ENCODE measurements around the gene OPCML.

The OPCML gene

DNA sequence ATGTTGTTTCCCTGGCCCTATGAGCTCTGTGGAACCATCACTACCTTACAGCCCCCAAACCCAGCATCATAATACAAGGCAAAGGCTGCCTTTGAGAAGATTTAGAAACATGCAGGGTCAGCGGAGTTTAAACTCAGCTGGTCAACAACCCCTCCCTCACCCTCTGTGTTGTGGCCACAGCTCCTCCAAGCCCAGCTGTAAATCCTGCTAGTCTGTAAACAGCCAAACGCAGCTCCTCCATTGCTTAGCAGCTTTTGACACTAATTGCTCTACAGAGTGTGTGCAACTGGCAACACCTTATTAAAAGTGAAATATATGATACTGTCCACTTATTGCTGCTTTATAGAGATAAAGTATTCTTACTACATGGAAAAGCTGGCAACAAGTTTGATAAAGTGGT, 29.1 kb downstream of the OPCML start:
- no peak for DNase-seq (ENCODE audit: low spot score)

DNA sequence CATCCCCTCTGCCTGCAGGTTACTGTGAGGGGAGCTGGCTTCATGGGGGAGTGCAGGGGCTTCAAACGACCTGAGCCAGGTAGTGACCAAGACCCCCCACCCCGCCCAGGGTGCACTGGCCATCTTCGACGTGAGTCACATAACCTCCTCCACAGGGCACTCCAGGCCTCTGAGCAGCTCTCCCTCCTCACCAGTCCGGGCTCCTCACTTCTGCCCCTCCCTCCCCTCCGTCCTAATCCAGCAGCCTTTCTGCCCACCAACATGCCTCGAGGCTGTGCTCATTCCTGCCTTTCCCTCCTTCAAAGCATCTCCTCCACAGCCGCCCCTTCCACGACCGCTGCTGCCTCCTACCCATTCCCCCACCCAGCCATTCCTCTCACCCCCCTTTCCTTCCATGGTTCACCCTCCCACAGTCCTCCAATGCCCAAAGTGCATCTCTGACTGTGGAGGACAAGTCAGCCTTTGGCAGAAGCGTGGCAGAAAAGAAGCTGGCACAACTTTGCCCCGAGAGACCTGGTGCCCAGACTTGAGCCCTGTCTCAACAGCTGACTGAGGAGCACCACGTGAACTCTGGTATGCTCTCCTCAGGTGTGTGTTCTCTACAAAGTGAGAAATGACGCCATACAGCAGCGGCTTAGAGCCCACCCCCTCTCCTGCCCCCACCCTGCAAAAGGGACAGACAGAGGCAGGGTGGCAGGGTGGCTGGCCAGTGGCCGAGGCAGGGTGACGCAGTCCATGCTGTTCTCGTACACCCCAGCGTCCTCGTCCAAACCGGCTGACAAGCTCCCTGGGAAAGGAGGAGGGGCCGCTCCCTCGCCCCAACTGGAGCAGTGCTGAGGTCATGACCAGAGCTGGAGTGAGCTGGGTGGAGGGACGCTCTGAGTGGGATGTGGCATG, 30.4 kb downstream of the OPCML start:
- DNase-seq (ENCODE audit: low spot score), result no peak

- no peak for DNase-seq (ENCODE audit: low spot score)
Measured at GRCh38 chr11:133500936-133501335, 31.4 kb downstream of the OPCML start.

- no peak for DNase-seq (ENCODE audit: low spot score)
Measured at GRCh38 chr11:133500435-133500834, 31.9 kb downstream of the OPCML start.

GRCh38 chr11:133498969-133499368, 33.3 kb downstream of the OPCML start:
- DNase-seq (ENCODE audit: low spot score), result no peak

DNA sequence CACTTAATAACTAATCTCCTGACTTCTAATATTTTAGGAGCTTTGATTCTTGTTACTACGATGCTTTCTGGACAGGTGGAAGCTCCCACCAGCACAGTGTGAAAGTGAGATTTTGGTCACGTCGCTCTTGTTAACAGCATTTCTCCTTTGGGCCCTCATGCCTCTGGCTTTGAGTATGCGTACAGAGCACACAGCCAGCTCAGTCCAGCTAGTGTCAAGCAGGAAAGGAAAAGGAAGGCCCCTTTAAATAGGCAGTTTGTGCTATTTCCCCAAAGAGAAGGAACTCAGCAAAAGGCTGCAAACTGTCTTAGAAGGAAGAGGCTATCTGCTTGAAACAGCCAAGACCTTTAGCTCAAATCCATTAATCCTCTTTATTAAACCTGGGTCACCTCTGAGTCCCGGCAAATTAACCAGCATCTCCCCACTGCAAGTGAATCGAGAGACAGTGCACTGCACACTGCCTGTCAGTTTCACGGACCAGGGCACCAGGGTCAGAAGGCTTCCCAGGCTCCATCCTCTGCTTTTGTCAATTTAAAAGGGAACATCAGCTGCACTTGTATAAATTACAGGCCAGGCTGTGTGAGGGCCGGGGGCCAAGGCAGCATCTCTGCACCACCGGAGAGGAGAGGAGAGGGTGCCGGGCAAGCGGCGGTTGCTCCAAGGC, 34.7 kb downstream of the OPCML start:
- DNase-seq (ENCODE audit: low spot score), result no peak

GRCh38 chr11:133492895-133493294, 39.4 kb downstream of the OPCML start:
- no peak for DNase-seq (ENCODE audit: low spot score)

- no peak for DNase-seq (ENCODE audit: low spot score)
Measured at GRCh38 chr11:133491680-133492383, 40.5 kb downstream of the OPCML start.

DNA sequence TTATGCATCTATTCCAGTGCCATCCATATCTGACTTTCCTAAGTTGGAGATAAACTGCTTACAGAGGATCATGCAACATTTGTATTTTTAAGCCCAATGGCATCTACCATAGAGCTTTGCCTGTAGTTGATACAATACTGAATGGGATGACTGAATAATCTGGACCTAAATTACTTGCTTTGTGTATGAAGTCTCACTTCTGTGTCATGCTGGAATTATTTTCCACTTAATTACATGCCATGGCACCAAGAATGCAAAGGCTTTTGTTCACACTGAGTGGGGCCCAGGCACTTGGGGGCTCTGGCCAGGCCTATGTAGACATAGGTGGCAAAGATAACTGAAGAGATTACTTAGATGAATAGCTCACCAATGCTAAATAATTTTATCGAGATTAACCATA, 51.6 kb downstream of the OPCML start:
- DNase-seq (ENCODE audit: low spot score), result no peak

DNA sequence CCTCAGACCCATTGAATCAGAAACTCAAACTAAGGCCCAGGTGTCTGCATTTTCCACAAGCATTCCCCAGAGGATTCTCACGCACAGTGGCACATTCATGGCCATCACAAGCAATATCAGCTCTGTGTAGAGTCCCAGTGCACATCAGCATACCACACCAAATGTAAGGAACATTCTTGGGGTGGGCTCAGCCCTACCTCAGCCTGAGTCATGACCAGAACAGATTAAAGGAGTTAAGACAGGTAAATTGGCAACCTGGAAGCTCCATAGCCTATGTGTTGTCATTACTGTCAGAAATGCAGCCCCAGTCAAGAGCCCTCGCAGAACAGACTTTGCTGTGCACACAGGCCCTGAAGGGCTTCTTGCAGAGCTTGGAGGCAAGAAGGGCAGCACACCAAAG, 53.1 kb downstream of the OPCML start:
- no peak for DNase-seq (ENCODE audit: low spot score)

DNA sequence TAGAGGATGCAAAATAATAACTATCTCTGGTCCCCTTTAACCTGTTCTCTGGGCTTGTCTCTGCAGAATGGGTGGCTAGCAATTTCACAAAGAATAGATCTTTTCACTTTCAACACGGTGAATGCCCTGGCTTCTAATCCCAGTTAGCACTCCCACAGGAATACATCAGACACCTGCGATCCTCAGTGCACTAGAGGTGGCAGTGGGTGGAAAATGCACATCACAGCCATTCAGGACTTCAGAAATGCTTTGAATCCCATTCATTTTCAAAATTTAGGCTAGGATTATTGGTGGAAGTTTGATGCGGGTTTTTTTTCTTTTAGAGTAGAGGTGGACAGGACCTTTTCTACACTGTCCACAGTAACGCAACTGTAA, 55.1 kb downstream of the OPCML start:
- DNase-seq (ENCODE audit: low spot score), result no peak

DNA sequence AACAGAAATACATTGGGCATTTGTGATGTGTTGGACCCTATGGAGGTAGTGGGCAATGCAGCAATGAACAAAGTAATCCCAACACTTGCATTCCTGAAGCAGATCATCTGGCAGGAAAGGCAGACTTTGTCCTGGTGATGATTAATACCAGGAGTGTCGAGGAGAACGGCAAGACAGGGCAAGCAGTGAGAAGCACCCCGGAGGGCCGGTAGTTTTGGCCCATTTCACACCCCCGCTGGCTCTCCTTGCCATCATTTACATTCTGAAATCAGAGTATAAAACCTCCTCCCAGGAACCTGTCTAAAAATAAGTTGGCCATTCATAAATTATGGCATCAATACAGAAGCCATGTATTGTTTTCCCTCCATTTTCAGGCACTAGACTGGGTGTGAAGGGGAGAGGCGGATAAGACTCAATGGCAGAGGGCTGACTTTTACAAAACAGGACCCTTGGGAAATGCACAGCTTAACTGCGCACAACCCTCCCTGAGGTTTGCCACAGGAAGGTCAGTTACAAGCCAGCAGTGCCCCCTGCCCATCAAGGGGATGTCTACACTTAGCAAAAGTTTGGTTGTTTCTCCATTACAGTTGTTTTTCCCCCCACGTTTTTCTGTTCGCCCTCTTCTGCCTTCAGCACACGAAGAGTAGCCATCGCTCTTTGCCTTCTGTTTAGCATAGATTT, 55.6 kb downstream of the OPCML start:
- DNase-seq (ENCODE audit: low spot score), result no peak

DNA sequence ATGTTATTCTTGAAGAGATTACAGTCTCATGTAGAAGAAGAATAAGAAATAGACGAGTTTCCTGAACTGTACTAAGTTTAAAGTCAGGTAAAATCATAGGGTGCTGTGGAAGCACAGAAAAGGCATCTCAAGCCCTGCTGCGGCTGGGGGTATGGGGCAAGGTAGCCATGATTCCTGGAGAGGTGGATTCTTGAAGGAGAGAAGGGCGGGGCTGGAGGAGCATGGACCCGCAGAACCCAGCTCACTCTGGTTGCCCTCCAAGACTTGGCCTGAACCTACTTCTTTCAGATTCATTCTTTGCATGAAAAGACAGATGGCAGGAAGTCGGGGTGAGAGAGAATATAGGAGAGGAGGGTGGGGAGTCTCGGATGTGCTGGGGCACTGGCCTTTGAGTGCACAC, 57.8 kb downstream of the OPCML start:
- DNase-seq (ENCODE audit: low spot score), result no peak

DNA sequence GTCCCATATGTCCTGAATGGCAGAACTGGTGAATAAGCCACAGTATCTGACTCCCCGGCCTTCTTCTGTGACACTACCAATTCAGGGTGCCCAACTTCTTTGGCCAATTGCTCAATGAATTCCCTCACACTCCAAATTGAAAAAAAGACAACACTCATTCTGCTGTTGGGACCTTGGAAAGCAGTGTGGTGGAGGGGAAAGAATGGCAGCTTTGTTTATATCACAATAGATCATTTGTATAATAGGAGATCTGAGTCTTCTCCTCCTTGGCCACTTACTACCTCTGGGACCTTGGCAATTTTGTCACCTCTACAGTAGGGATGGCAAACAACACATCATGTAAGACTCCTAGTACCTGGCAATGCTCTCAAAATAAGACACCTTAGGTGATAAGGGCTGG, 64.6 kb downstream of the OPCML start:
- no peak for DNase-seq (ENCODE audit: low spot score)

- no peak for DNase-seq (ENCODE audit: low spot score)
Measured at GRCh38 chr11:133443206-133443747, 89.0 kb downstream of the OPCML start.

- no peak for DNase-seq (ENCODE audit: low spot score)
Measured at GRCh38 chr11:133441964-133442660, 90.2 kb downstream of the OPCML start.

- no peak for DNase-seq (ENCODE audit: low spot score)
Measured at GRCh38 chr11:133425992-133426391, 106.3 kb downstream of the OPCML start.

DNA sequence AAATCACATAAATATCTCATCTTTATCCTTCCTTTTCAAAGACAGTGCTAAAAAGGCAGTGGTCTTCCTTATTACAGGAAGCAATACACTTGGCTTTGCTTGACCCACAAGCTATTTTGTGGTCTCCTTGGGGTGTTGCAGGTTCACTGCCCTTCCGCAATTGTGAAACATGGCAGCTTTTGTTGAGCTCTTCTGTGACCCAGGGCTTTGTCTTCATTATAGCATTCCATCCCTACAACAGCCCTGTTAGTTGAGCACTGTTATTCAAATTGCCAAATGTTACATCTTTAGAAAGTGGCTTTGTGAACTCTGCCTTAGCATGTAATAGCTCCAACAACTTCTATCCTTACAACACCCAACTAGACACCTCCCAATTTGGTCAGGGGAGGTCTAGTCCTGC, 107.1 kb downstream of the OPCML start:
- DNase-seq (ENCODE audit: low spot score), result no peak

DNA sequence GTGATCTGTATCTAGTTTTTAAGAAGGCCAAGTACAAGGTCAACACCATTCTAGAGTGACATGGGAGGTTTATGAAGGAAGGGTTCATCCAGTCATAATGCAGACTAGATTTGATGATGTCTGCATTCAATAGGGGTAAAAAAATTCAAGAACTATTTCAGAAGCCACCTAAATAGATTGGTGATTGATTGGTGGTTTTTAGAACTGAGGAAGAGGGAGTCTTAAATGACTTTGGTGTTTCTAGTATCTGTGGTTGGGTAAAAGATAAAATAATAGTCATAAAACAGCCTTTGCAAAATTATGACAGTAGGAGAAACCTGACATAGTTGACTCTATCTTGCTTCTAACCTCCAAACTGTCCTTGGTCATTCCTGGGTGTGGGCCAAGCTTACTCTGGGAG, 114.1 kb downstream of the OPCML start:
- DNase-seq (ENCODE audit: low spot score), result no peak

- DNase-seq (ENCODE audit: low spot score), result no peak
Measured at GRCh38 chr11:133414506-133414905, 117.8 kb downstream of the OPCML start.

- no peak for DNase-seq (ENCODE audit: low spot score)
Measured at GRCh38 chr11:133413703-133414102, 118.6 kb downstream of the OPCML start.

DNA sequence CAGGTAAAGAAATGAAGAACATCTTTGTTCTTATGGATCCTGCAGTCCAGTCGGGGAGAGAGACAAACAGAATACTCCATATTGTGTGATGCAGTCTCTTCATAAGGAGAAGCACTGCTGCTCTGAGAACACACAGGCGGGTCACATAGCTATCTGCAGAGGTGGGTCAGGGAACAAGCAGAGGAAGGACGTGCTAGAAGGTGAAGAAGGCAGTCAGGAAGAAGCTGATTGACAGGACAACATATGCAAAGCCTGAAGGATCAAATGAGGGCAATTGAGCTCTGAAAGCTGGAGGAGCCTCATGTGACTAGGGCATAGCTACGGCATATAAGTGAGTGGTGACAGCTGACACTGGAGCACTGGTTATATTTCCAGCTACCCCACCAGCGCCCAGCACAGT, 122.5 kb downstream of the OPCML start:
- no peak for DNase-seq (ENCODE audit: low spot score)

Data from hematopoietic multipotent progenitor cell treated with erythropoietin and hydrocortisone succinate and interleukin-3 and kit ligand, for 17 days (in vitro differentiated cells).